Heart left ventricle (tissue), 16 donors: ENCODE data around the gene PRDX2. TPM values are rescaled to one million over a fixed set of nuclear protein-coding genes. Genes with fewer than 3 reads are reported as not detected.

Source experiments
- ATAC-seq, 4 donors: fragments of 200-7000 bp; cut with Tn5 transposase; one replicate each; pipeline ENCODE4 v1.9.1; 2020 to 2022; ENCODE audit warnings: moderate library complexity in 4 of 4, mild to moderate bottlenecking in 3 of 4, moderate number of reproducible peaks in 1 of 4
- DNase-seq, 5 donors: peaks; one replicate each; pipeline ENCODE4 v3.0.0-alpha.2; 2020
- H3K27ac ChIP-seq, 12 donors: fragments of 200-600 bp; sonication (generic) in 4 of 12; one replicate each; pipeline versions ENCODE4 v1.5.0 to v1.8.0; 2016 to 2022; ENCODE audit warnings: mild to moderate bottlenecking in 2 of 12
- H3K27me3 ChIP-seq, 9 donors: fragments of 200-600 bp; sonication (generic) in 2 of 9; one replicate each; pipeline versions ENCODE4 v1.5.1 to v1.8.0; 2016 to 2022; ENCODE audit warnings: mild to moderate bottlenecking in 3 of 9
- H3K36me3 ChIP-seq, 9 donors: fragments of 200-600 bp; sonication (generic) in 2 of 9; one replicate each; pipeline versions ENCODE4 v1.5.0 to v1.8.0; 2018 to 2022; ENCODE audit warnings: mild to moderate bottlenecking in 2 of 9
- H3K4me1 ChIP-seq, 12 donors: fragments of 200-600 bp; sonication (generic) in 4 of 12; one replicate each; pipeline versions ENCODE4 v1.5.0 to v1.8.0; 2016 to 2022; ENCODE audit warnings: mild to moderate bottlenecking in 3 of 12
- H3K4me3 ChIP-seq, 12 donors: fragments of 200-600 bp; sonication (generic) in 4 of 12; one replicate each; pipeline versions ENCODE4 v1.5.0 to v1.8.0; 2017 to 2022; ENCODE audit warnings: mild to moderate bottlenecking in 9 of 12, moderate library complexity in 4 of 12
- H3K9me3 ChIP-seq, 12 donors: fragments of 200-600 bp; sonication (generic) in 4 of 12; one replicate each; pipeline versions ENCODE4 v1.5.0 to v1.8.0; 2016 to 2022; ENCODE audit warnings: mild to moderate bottlenecking in 1 of 12
- POLR2A ChIP-seq, 2 donors: fragments of 450-650 bp; IDR thresholded peaks; one replicate each; pipeline ENCODE4 v1.6.1; 2017; ENCODE audit warnings: antibody characterized with exemption in 2 of 2, mild to moderate bottlenecking in 2 of 2, moderate library complexity in 2 of 2
- WGBS, 4 donors: extraction: QIAGEN DNeasy Blood & Tissue Kit in 2 of 4; methylation state at CpG; one replicate each; pipeline versions ENCODE4 v1.1.5 to v1.1.7; 2013 to 2018; 5-methylcytosine and 5-hydroxymethylcytosine counted together
- intact Hi-C, 10 donors: fragments of 100-400 bp; cut with DNase I; formaldehyde crosslinking; loops; one replicate each; pipeline versions ENCODE4 v1.11.1 to v1.14.2; 2022
- polyA plus RNA-seq, 2 donors: library from polyadenylated mRNA; stranded (reverse); fragments of 200-250 nt; gene quantifications; one replicate each; pipeline ENCODE4 v1.2.3, GENCODE V29; 2013
- total RNA-seq, 9 donors: library from RNA; depleted of rRNA in 2 of 9; stranded (reverse); fragments of >200 nt in 2 of 9; fragmentation: NEBNext Ultra II Directional in 3 of 9; extraction: Animal tissue kit (Norgen Biotek cat#: 25700) in 3 of 9; gene quantifications; one replicate each; pipeline versions ENCODE4 v1.1.0 to v1.2.4, GENCODE V29; 2016 to 2023
- TF ChIP-seq, protein P1 (sequence below), 12 donors: fragments of 200-600 bp; sonication (generic) in 4 of 12; IDR thresholded peaks; one replicate each; pipeline versions ENCODE4 v1.5.0 to v1.8.0; 2018 to 2022; ENCODE audit warnings: antibody characterized with exemption in 12 of 12, mild to moderate bottlenecking in 5 of 12
- donor health status: ischemic (EF 13 %, LVEDD 7.1; RV severe dilation, severe dysfunction).
- donor health status: healthy with polysubstance abuse.
- donor health status: DM: no; HTN: yes; CAD: no.
- donor health status: DM: no; HTN: no; CAD: no.
- donor health status: ischemic (EF 25% LVEDD 6.9; RV normal size, moderate dysfunction).
- donor health status: ischemic (EF 25% LVEDD 5.7; RV mildly dilated, moderate dysfunction).
- donor health status: healthy.
- donor health status: DM: yes; HTN: yes; CAD: no.
- donor health status: ischemic (EF 35%, LVEDD 5.7; RV mildly dilated, moderate dysfunction).
- donor health status: nonischemic (EF 11% LVEDD 7.7; RV severe dilation, severe dysfunction).
- donor health status: DM: yes; HTN: yes; CAD: no.
- donor health status: PGD.
- donor health status: ischemic (EF 29% LVEDD 5.4; RV normal size, mild dysfunction).
- donor health status: nonischemic (EF 23%, LVEDD 6.1; RV moderate dilation, normal function).

Gene PRDX2
- total and polyA plus RNA-seq, 11 donors, result 435 to 1,432 (median 645) TPM

DNA sequence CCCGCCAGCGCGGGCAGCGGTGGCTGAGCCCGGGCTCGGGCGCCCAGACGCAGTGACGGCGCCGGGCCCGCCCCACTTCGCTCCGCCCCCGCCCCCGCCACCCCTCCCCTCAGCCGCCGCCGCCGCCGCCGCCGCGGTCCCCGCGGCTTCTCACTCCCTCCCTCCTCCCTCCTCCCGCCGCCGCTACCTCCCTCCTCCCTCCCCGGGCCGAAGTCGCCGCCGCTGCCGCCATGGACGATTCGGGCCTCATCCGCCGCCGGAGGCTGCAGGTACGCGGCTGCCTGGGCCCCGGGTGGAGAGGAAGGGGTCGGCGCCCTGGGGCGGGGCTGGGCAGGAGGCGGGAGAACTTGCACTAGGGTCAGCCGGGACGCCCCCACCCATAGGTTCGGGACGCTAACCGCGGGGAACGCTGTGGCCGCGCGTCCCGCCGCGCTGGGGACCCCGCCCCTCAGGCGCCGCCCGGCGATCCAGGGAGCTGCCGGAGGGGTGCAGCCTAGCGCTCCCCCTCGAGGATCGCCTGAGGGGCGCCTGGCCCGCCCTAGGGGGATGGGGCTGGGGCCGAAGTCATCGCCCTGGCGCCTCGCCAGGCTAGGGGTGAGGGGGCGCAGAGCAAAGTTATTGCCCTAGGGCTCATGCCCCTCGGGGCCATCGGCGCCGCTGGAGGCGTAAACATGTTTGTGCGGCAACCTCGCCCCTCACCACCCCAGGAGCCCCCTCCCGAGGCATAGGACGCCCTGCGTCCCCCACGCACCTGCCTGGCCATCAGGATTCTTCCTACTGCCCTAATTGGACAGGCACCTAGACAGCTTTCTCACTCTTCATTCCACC, 32.4 kb upstream of the PRDX2 start:
- 1 to 2% (median 1%) methylated on average over 20 to 87 of the region's 87 CpGs for WGBS, 4 donors
- Histone ChIP-seq H3K27ac (no peak overlapping the region), H3K36me3 (no peaks in the 10 kb centered on the region), H3K4me1 (peaks cover 0 to 34% (median 13%) of the 10 kb centered on the region in 12 donors), H3K27me3 (peaks cover 47 to 97% (median 92%) of the 10 kb centered on the region in 9 donors), H3K4me3 (peak overlapping the region; percentile 25 to 55 (median 44)), H3K9me3 (no peaks in the 10 kb centered on the region)
- ATAC-seq (peak in 1 of 4 donors; percentile 27), DNase-seq (no peak)
- intact Hi-C loops, result no loop called here
- TF ChIP-seq POLR2A (IDR thresholded peaks at IDR 0.05), result no peak
- TF ChIP-seq, protein P1, sequence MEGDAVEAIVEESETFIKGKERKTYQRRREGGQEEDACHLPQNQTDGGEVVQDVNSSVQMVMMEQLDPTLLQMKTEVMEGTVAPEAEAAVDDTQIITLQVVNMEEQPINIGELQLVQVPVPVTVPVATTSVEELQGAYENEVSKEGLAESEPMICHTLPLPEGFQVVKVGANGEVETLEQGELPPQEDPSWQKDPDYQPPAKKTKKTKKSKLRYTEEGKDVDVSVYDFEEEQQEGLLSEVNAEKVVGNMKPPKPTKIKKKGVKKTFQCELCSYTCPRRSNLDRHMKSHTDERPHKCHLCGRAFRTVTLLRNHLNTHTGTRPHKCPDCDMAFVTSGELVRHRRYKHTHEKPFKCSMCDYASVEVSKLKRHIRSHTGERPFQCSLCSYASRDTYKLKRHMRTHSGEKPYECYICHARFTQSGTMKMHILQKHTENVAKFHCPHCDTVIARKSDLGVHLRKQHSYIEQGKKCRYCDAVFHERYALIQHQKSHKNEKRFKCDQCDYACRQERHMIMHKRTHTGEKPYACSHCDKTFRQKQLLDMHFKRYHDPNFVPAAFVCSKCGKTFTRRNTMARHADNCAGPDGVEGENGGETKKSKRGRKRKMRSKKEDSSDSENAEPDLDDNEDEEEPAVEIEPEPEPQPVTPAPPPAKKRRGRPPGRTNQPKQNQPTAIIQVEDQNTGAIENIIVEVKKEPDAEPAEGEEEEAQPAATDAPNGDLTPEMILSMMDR (IDR thresholded peaks at IDR 0.05), result no peak

DNA sequence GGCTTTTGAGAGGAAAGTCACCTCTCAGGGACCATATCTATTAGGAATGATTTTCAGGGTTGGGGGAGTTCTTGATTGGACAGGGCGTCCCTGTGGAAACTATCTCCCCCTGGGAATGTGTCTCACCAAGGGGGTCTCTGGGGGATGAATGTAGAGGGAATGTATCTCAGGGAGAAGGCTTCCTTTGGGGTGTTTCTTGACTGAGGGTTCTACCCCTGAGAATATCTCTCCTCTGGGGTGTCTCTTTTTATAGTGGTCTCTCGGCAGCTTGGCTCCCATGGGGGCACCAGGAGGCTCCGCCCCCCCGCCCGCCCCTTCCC, 31.8 kb upstream of the PRDX2 start:
- H3K4me3 ChIP-seq, result peak overlapping the region in 7 of 12 donors; percentile 39 to 55 (median 51)
- H3K27ac ChIP-seq, result no peak overlapping the region
- WGBS, 4 donors, result 0 to 8% (median 2%) methylated on average over 2 to 5 of the region's 5 CpGs
- H3K4me1 ChIP-seq, result peaks cover 0 to 32% (median 10%) of the 10 kb centered on the region in 12 donors
- H3K9me3 ChIP-seq, result no peaks in the 10 kb centered on the region
- no peaks in the 10 kb centered on the region for H3K36me3 ChIP-seq
- DNase-seq (no peak), ATAC-seq (no peak)
- intact Hi-C loops, result no loop called here
- H3K27me3 ChIP-seq, result peaks cover 50 to 97% (median 86%) of the 10 kb centered on the region in 9 donors
- TF ChIP-seq, protein P1 (IDR thresholded peaks at IDR 0.05), result no peak
- no peak for TF ChIP-seq POLR2A (IDR thresholded peaks at IDR 0.05)

DNA sequence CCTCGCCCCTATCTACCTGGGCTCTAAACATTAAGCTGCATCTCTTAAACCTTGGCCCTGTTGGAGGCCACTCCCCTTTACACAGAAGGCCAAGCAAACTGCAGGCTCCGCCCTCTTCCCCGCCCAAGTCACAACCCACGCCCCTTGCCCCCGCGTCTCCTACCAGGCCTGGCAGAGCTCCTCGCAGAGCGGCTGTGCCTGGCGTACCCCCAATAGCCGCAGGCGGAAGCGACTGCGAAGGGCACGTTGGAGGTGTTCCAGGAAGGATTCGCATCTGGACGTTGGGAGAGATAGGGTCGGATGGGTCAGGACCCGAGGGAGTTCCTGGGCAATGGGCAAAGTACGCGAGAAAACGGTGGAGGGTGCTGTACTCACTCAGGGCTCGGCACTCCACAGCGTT, 26.9 kb upstream of the PRDX2 start:
- DNase-seq (no peak), ATAC-seq (no peak)
- H3K27ac ChIP-seq, result no peak overlapping the region
- H3K4me1 ChIP-seq, result peaks cover 0 to 23% (median 4%) of the 10 kb centered on the region in 12 donors
- no peaks in the 10 kb centered on the region for H3K36me3 ChIP-seq
- intact Hi-C loops, result no loop called here
- H3K9me3 ChIP-seq, result no peaks in the 10 kb centered on the region
- H3K4me3 ChIP-seq, result no peak overlapping the region
- TF ChIP-seq, protein P1 (IDR thresholded peaks at IDR 0.05), result no peak
- no peak for TF ChIP-seq POLR2A (IDR thresholded peaks at IDR 0.05)
- peaks cover 33 to 97% (median 80%) of the 10 kb centered on the region in 9 donors for H3K27me3 ChIP-seq
- 5 to 19% (median 6%) methylated on average over 3 to 23 of the region's 23 CpGs for WGBS, 4 donors

DNA sequence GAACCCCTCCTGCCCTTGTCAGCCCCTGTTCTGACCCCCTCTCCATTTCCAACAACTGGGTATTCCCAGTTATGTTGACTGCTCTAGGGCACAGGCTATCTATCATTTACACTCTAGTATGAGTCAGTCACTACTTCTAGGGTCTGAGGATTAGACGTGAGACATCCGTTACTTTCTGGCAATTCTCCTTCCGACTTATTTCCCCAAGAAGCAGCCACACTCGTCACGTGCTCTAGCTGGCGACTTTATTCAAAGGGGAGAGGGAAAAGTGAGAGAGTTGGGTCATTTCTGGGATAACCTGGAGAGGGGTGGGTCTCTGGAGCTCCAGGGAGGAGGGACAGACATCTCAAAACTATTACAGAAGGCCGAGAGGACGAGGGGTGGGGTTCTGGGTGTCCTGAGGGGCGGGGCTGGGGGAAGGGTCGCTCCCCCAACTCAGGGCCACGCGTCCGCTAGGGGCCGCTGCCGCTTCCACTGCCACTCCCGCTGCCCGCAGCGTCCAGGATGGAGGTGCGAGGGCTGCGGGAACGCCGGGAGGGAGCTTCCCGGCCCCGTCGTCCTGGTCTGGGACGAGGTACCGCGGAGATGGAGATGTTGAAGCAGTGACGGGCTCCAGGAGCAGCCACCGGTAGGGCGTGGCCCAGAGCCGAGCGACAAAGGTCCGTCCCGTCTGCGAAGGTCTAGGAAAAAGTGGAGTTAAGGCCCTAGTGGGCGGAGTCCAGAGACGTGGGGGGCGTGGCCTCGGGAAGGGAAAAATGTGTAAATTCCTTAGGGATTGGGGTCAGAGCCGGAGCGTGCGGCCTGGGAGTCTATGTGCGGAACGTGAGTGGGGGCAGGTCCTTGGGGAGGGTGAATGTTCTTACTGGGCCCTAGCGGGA, 23.9 kb upstream of the PRDX2 start:
- DNase-seq (no peak), ATAC-seq (no peak)
- no peak overlapping the region for H3K4me3 ChIP-seq
- intact Hi-C loops, result no loop called here
- no peak overlapping the region for H3K27ac ChIP-seq
- TF ChIP-seq, protein P1 (IDR thresholded peaks at IDR 0.05), result peak in 5 of 12 donors; percentile 6 to 39 (median 29)
- no peak for TF ChIP-seq POLR2A (IDR thresholded peaks at IDR 0.05)
- WGBS, 4 donors, result 4 to 7% (median 6%) methylated on average over 46 of the region's 46 CpGs
- peaks cover 0 to 11% (median 0%) of the 10 kb centered on the region in 12 donors for H3K4me1 ChIP-seq
- peaks cover 18 to 70% (median 57%) of the 10 kb centered on the region in 9 donors for H3K27me3 ChIP-seq
- peaks cover 0 to 5% (median 0%) of the 10 kb centered on the region in 12 donors for H3K9me3 ChIP-seq
- no peaks in the 10 kb centered on the region for H3K36me3 ChIP-seq
